Measurements from ENCODE around the gene XPA.

XPA gene

DNA sequence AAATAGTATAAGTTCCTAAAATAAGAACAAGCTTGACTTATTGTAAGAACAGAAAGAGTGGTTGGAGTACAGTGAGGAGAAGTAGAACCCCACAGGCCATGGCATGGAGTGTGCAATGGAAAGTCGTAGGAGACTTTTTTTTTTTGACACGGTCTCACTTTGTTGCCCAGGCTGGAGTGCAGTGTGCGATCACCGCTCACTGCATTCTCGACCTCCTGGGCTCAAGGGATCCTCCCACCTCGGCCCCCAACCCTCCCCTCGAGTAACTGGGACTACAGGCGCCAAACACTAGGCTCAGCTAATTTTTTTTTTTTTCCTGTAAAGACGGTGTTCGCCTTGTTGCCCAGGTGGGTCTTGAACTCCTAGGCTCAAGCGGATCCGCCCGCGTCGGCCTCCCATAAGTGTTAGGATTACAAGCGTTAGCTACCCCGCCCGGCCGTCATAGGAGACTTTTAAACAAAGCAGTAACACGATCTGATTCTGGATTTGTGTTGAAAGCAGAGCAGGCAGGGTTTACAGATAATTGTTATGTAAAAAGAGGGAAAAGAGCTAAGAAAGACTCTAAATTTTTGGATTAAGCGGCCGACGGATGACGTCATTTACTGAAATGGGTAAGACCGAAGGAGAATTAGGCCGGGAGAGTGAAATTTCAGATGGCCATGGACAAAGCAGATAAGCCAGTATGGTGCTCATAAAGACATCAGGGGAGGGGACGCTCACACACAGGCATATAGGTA lies 64.7 kb downstream of the XPA start:
- no peaks in the 10 kb centered on the region for H3K27me3 ChIP-seq (ENCODE audit: insufficient read depth, low read length)
- H3K27ac ChIP-seq (ENCODE audit: low read depth, low read length), result peak overlapping the region; percentile 99
- peaks cover 78% of the 10 kb centered on the region for H3K79me2 ChIP-seq (ENCODE audit: control insufficient read depth, insufficient read depth, low read length, unreplicated experiment)
- peak overlapping the region; percentile 83 for H3K4me3 ChIP-seq (ENCODE audit: low read depth, low read length)
- H3K4me1 ChIP-seq (ENCODE audit: control insufficient read depth, insufficient read depth, low read length, unreplicated experiment), result peaks cover 33% of the 10 kb centered on the region
- no peaks in the 10 kb centered on the region for H3K36me3 ChIP-seq (ENCODE audit: insufficient read depth, low read length)
- H2AFZ ChIP-seq (ENCODE audit: low read length, unreplicated experiment), result peak overlapping the region; percentile 66

- Histone ChIP-seq H3K36me3 (ENCODE audit: insufficient read depth, low read length) (peaks cover under 1% of the 10 kb centered on the region; the same call in 1 of the 2 replicates), H3K4me3 (ENCODE audit: low read depth, low read length) (no peak overlapping the region), H3K4me1 (ENCODE audit: control insufficient read depth, insufficient read depth, low read length, unreplicated experiment) (peaks cover 24% of the 10 kb centered on the region), H2AFZ (ENCODE audit: low read length, unreplicated experiment) (no peak overlapping the region), H3K27me3 (ENCODE audit: insufficient read depth, low read length) (no peaks in the 10 kb centered on the region), H3K79me2 (ENCODE audit: control insufficient read depth, insufficient read depth, low read length, unreplicated experiment) (peaks cover 69% of the 10 kb centered on the region), H3K27ac (ENCODE audit: low read depth, low read length) (no peak overlapping the region)
Observed at GRCh38 chr9:97630591-97630990, 66.5 kb downstream of the XPA start.

DNA sequence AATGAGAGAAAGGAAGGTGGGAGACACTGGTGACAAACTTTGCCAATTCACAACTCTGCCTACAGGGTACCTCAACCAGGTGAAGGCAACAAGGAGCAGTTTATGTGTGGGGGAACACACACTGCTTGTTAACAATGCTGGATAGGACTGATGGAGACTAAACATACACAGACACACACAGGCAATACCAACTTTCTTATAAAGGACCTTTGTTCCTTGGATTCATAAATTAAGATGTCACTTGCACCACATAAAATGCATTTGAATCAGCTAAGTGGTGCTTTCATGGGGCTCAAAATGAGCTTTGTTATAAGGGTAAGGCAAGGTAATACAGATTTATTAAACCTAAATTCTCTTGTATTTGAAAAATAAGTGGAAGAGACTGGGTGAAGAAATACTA lies 68.0 kb downstream of the XPA start:
- Histone ChIP-seq H3K27ac (ENCODE audit: low read depth, low read length) (no peak overlapping the region), H3K36me3 (ENCODE audit: insufficient read depth, low read length) (peaks cover 15% of the 10 kb centered on the region; the same call in 1 of the 2 replicates), H3K79me2 (ENCODE audit: control insufficient read depth, insufficient read depth, low read length, unreplicated experiment) (peaks cover 55% of the 10 kb centered on the region), H3K27me3 (ENCODE audit: insufficient read depth, low read length) (no peaks in the 10 kb centered on the region), H3K4me1 (ENCODE audit: control insufficient read depth, insufficient read depth, low read length, unreplicated experiment) (peaks cover 16% of the 10 kb centered on the region), H2AFZ (ENCODE audit: low read length, unreplicated experiment) (no peak overlapping the region), H3K4me3 (ENCODE audit: low read depth, low read length) (no peak overlapping the region)

GRCh38 chr9:97628668-97629067 lies 68.5 kb downstream of the XPA start:
- Histone ChIP-seq H3K36me3 (ENCODE audit: insufficient read depth, low read length) (peaks cover 17% of the 10 kb centered on the region; the same call in 1 of the 2 replicates), H3K27ac (ENCODE audit: low read depth, low read length) (no peak overlapping the region), H3K79me2 (ENCODE audit: control insufficient read depth, insufficient read depth, low read length, unreplicated experiment) (peaks cover 51% of the 10 kb centered on the region), H3K4me1 (ENCODE audit: control insufficient read depth, insufficient read depth, low read length, unreplicated experiment) (peaks cover 16% of the 10 kb centered on the region), H2AFZ (ENCODE audit: low read length, unreplicated experiment) (no peak overlapping the region), H3K27me3 (ENCODE audit: insufficient read depth, low read length) (no peaks in the 10 kb centered on the region), H3K4me3 (ENCODE audit: low read depth, low read length) (no peak overlapping the region)

- H2AFZ ChIP-seq (ENCODE audit: low read length, unreplicated experiment), result peak overlapping the region; percentile 15
Observed at GRCh38 chr9:97627624-97628023, 69.5 kb downstream of the XPA start.

DNA sequence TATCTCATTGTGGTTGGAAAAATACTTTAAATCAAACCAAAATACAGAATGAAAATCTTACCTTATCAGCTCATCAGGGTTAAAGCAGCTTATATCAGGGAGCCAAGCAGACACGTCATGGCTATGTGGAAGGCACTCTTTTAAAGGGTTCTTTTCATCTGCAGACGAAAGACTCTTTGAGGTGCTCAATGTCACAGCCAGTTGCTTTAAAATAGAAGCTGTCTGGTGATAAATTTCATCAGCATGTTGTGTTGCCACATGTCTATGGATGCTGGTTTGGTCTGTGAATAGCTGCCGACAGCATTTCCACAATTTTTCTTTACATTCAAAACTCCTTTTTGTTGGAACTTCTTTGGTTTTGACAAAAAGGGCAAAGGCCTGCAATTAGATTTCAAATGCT lies 71.5 kb downstream of the XPA start:
- Histone ChIP-seq H2AFZ (ENCODE audit: low read length, unreplicated experiment) (no peak overlapping the region), H3K36me3 (ENCODE audit: insufficient read depth, low read length) (peaks cover 17% of the 10 kb centered on the region; the same call in 1 of the 2 replicates), H3K4me3 (ENCODE audit: low read depth, low read length) (no peak overlapping the region), H3K79me2 (ENCODE audit: control insufficient read depth, insufficient read depth, low read length, unreplicated experiment) (peaks cover 34% of the 10 kb centered on the region), H3K27me3 (ENCODE audit: insufficient read depth, low read length) (no peaks in the 10 kb centered on the region), H3K4me1 (ENCODE audit: control insufficient read depth, insufficient read depth, low read length, unreplicated experiment) (peaks cover 13% of the 10 kb centered on the region), H3K27ac (ENCODE audit: low read depth, low read length) (no peak overlapping the region)

More at GRCh38 chr9:97627624-97628023, 69.5 kb downstream of the XPA start:
- Histone ChIP-seq H3K4me1 (ENCODE audit: control insufficient read depth, insufficient read depth, low read length, unreplicated experiment) (peaks cover 16% of the 10 kb centered on the region), H3K79me2 (ENCODE audit: control insufficient read depth, insufficient read depth, low read length, unreplicated experiment) (peaks cover 51% of the 10 kb centered on the region), H3K27ac (ENCODE audit: low read depth, low read length) (no peak overlapping the region), H3K27me3 (ENCODE audit: insufficient read depth, low read length) (no peaks in the 10 kb centered on the region), H3K36me3 (ENCODE audit: insufficient read depth, low read length) (peaks cover 17% of the 10 kb centered on the region; the same call in 1 of the 2 replicates), H3K4me3 (ENCODE audit: low read depth, low read length) (peak overlapping the region; percentile 38)
